Small intestine (tissue), 7 donors: ENCODE data around the gene GRIA2. TPM values are rescaled to one million over a fixed set of nuclear protein-coding genes. Genes with fewer than 3 reads are reported as not detected.

Experiments used
- DNase-seq, 2 donors: peaks; one replicate each; pipeline versions ENCODE4 v3.0.0 to v3.0.0-alpha.2; 2013
- FAIRE-seq: peaks from 2 replicates; lab custom pipeline; 2012; peaks lifted over from hg19 to GRCh38; lab: Jason Lieb, UNC
- H3K27ac ChIP-seq, 3 donors: one replicate each; pipeline ENCODE4 v1.5.1; 2013; ENCODE audit warnings: low read length in 2 of 3, mild to moderate bottlenecking in 2 of 3, control low read depth in 1 of 3, inconsistent platforms in 1 of 3, low read depth in 1 of 3, moderate library complexity in 1 of 3
- H3K27me3 ChIP-seq, 3 donors: one replicate each; pipeline ENCODE4 v1.6.1; 2013; ENCODE audit warnings: low read length in 3 of 3, inconsistent platforms in 1 of 3; ENCODE audit not compliant: control insufficient read depth in 3 of 3, insufficient read depth in 3 of 3
- H3K36me3 ChIP-seq, 3 donors: one replicate each; pipeline ENCODE4 v1.6.1; 2013; ENCODE audit warnings: low read length in 3 of 3, inconsistent platforms in 1 of 3, low read depth in 1 of 3, mild to moderate bottlenecking in 1 of 3, moderate library complexity in 1 of 3; ENCODE audit not compliant: control insufficient read depth in 3 of 3, insufficient read depth in 2 of 3
- H3K4me1 ChIP-seq, 3 donors: one replicate each; pipeline ENCODE4 v1.6.1; 2013; ENCODE audit warnings: low read length in 2 of 3, inconsistent platforms in 1 of 3, low read depth in 1 of 3, mild to moderate bottlenecking in 1 of 3, moderate library complexity in 1 of 3; ENCODE audit not compliant: control insufficient read depth in 3 of 3, insufficient read depth in 2 of 3
- H3K4me3 ChIP-seq, 3 donors: one replicate each; pipeline ENCODE4 v1.5.1; 2013; ENCODE audit warnings: low read length in 3 of 3, control low read depth in 1 of 3, inconsistent platforms in 1 of 3, low read depth in 1 of 3, mild to moderate bottlenecking in 1 of 3, moderate library complexity in 1 of 3
- H3K9me3 ChIP-seq, 2 donors: one replicate each; pipeline ENCODE4 v1.6.1; 2013; ENCODE audit warnings: low read depth in 1 of 2, low read length in 1 of 2; ENCODE audit not compliant: control insufficient read depth in 2 of 2, insufficient read depth in 1 of 2
- WGBS, 3 donors: extraction: QIAGEN DNeasy Blood & Tissue Kit; methylation state at CpG; one replicate each; pipeline ENCODE4 v1.1.7; 2013; 5-methylcytosine and 5-hydroxymethylcytosine counted together
- polyA plus RNA-seq, 4 donors: library from polyadenylated mRNA; stranded (reverse) in 3 of 4; unstranded in 1 of 4; fragments of 200-250 nt in 3 of 4; fragments of 120-200 nt in 1 of 4; gene quantifications; one replicate each; pipeline versions ENCODE4 v1.2.1 to v1.2.3, GENCODE V29; 2013
- donor health status: healthy with polysubstance abuse.
- donor health status: control.
- donor health status: control.
- donor health status: Bipolar disorder and iron deficiency.
- donor health status: healthy.

The GRIA2 gene
- polyA plus RNA-seq, 4 donors = 0.27 to 1.6 (median 0.40) TPM; not detected in 1

DNA sequence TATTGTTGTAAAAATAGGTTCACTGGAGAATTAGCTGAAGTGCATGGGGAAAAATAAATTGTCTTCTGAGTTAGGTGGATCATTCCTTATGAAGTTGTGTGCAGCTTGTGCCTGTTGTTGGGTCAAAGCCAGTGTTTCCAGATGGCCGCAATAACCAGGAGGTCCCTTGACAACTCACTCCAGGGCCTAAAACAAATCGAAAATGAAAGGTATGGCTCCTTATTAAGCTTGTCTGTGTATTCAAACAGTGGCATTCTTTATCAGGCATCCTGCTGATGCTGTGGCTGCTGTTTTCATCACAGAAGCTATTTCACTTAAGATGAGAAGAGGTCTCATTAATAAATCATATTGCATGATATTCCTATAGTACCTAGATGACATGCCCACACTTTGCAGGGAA is 80.2 kb downstream of the GRIA2 start:
- H3K27me3 ChIP-seq = no peaks in the 10 kb centered on the region
- no peak overlapping the region for H3K27ac ChIP-seq
- H3K36me3 ChIP-seq = no peaks in the 10 kb centered on the region
- FAIRE-seq = no peak
- H3K9me3 ChIP-seq = no peaks in the 10 kb centered on the region
- no peaks in the 10 kb centered on the region for H3K4me1 ChIP-seq
- DNase-seq = no peak
- WGBS, 3 donors = 53 to 67% (median 60%) methylated on average over 2 of the region's 2 CpGs
- H3K4me3 ChIP-seq = no peak overlapping the region

DNA sequence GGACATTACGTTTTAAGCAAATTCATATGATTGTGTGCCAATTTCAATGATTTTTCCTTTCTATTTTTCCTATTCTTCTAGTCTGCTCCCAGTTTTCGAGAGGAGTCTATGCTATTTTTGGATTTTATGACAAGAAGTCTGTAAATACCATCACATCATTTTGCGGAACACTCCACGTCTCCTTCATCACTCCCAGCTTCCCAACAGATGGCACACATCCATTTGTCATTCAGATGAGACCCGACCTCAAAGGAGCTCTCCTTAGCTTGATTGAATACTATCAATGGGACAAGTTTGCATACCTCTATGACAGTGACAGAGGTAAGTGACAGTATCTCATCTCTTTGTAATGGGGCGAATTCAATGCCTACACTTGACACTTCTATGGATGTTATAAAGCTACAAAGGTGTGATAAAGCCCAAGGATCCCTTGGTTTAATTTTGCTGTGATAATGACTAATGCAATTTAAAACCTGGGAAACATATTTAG is 83.0 kb downstream of the GRIA2 start:
- Histone ChIP-seq H3K27ac (no peak overlapping the region), H3K4me3 (no peak overlapping the region), H3K9me3 (no peaks in the 10 kb centered on the region), H3K36me3 (no peaks in the 10 kb centered on the region), H3K27me3 (no peaks in the 10 kb centered on the region), H3K4me1 (no peaks in the 10 kb centered on the region)
- 57 to 61% (median 58%) methylated on average over 6 of the region's 6 CpGs for WGBS, 3 donors
- DNase-seq (no peak), FAIRE-seq (no peak)

DNA sequence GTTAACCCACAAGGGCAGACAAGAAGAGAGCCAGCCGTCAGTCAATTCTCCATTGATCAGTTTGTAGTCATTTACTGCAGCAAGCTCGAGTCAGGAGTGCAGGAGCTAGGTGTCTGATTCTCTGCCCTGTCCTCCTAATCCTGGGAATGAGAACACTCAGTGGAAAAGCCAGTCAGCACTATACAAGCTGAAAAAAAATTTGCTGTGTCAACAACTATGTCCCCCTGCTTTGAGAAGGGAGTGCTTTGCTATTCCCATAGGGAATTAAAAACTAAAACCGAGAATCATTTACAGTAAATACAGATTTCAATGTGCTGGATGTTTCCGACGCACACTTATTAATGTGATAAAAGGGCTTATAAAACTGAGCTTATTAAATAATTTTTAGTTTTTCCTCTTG is 84.2 kb downstream of the GRIA2 start:
- H3K9me3 ChIP-seq = no peaks in the 10 kb centered on the region
- no peaks in the 10 kb centered on the region for H3K27me3 ChIP-seq
- H3K27ac ChIP-seq = no peak overlapping the region
- 61 to 76% (median 70%) methylated on average over 5 of the region's 5 CpGs for WGBS, 3 donors
- H3K4me1 ChIP-seq = no peaks in the 10 kb centered on the region
- no peaks in the 10 kb centered on the region for H3K36me3 ChIP-seq
- no peak for DNase-seq
- FAIRE-seq = no peak
- H3K4me3 ChIP-seq = no peak overlapping the region

DNA sequence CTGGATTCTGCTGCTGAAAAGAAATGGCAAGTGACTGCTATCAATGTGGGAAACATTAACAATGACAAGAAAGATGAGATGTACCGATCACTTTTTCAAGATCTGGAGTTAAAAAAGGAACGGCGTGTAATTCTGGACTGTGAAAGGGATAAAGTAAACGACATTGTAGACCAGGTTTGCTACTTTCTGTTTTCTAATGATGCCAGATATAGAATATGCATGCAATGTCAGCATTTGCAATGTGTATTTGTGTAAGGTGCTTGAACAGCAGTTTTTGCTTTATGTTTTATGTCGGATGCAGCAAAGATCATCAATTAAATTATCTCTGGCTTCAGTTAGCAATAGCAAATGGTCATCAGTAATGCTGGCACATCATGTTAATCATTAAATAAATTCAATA is 92.2 kb downstream of the GRIA2 start:
- 59 to 67% (median 60%) methylated on average over 5 of the region's 5 CpGs for WGBS, 3 donors
- no peak for FAIRE-seq

DNA sequence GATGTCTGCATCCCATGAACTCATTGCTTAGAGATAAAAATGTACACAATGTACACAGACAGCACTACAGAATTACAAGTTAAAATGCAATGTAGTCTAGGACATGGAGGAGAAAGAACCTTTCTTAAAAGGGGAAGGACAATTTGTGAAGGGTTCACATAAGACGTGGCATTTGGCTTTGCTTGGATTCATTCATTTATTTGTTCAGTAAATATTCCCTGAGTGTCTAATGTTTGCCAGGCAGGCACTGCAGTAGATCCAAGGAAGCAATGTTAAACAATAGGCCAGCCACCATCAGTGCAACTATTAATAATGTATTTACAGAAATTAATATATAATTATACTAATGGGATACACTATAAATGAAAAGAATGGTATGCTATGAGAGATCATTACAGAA is 94.4 kb downstream of the GRIA2 start:
- 23 to 56% (median 28%) methylated on average over 1 of the region's 1 CpG for WGBS, 3 donors
- no peak for DNase-seq
- FAIRE-seq = no peak
- no peak overlapping the region for H3K4me3 ChIP-seq
- H3K27me3 ChIP-seq = no peaks in the 10 kb centered on the region
- H3K36me3 ChIP-seq = no peaks in the 10 kb centered on the region
- H3K27ac ChIP-seq = no peak overlapping the region
- H3K4me1 ChIP-seq = no peaks in the 10 kb centered on the region
- no peaks in the 10 kb centered on the region for H3K9me3 ChIP-seq

More for the DNA sequence above, 92.2 kb downstream of the GRIA2 start:
- Histone ChIP-seq H3K4me1 (no peaks in the 10 kb centered on the region), H3K27ac (no peak overlapping the region), H3K27me3 (no peaks in the 10 kb centered on the region), H3K36me3 (no peaks in the 10 kb centered on the region), H3K4me3 (no peak overlapping the region), H3K9me3 (no peaks in the 10 kb centered on the region)
- no peak for DNase-seq

DNA sequence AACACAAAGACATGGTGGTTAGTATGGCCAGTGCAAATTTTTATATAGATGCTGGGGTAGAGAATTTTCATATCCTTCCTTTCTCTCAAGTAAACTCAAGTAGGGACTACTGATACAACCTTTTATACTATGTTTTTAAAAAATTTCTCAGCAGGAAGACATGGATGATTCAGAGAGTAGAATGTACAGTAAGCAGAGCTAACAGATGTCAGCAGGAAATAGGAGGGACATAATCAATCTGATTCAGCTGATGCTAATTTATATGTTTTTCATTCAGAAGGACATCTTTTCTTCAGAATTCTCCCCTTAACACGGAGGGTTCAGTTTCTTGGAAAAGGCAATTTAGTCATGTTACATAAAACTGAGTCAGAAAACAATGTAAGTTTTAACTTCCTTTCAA is 95.4 kb downstream of the GRIA2 start:
- WGBS, 3 donors = 48 to 55% (median 50%) methylated on average over 1 of the region's 1 CpG
- Histone ChIP-seq H3K4me1 (no peaks in the 10 kb centered on the region), H3K27ac (no peak overlapping the region), H3K36me3 (no peaks in the 10 kb centered on the region), H3K9me3 (no peaks in the 10 kb centered on the region), H3K27me3 (no peaks in the 10 kb centered on the region), H3K4me3 (no peak overlapping the region)
- FAIRE-seq (no peak), DNase-seq (no peak)

DNA sequence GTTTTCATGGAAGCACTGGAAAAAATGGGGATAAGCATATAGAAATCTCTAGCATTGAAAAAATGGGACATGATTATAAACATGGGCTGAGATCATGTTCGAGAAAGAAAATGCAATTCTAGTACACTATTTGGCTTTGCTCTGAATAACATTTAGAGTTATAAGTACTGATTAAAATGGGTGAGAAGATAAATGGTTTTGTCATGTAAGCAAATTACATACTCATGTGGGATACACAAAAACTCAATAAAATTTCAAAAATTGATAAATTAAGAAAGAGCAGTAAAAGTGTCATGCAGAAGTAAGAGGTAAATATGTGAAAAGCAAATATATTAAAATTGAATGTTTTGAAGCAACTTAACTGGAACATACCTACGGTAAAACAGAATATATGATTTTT is 99.6 kb downstream of the GRIA2 start:
- no peaks in the 10 kb centered on the region for H3K4me1 ChIP-seq
- H3K27me3 ChIP-seq = no peaks in the 10 kb centered on the region
- no peaks in the 10 kb centered on the region for H3K36me3 ChIP-seq
- no peaks in the 10 kb centered on the region for H3K9me3 ChIP-seq
- WGBS, 3 donors = 79 to 85% (median 79%) methylated on average over 2 of the region's 2 CpGs
- no peak overlapping the region for H3K4me3 ChIP-seq
- DNase-seq = no peak
- no peak overlapping the region for H3K27ac ChIP-seq
- FAIRE-seq = no peak

DNA sequence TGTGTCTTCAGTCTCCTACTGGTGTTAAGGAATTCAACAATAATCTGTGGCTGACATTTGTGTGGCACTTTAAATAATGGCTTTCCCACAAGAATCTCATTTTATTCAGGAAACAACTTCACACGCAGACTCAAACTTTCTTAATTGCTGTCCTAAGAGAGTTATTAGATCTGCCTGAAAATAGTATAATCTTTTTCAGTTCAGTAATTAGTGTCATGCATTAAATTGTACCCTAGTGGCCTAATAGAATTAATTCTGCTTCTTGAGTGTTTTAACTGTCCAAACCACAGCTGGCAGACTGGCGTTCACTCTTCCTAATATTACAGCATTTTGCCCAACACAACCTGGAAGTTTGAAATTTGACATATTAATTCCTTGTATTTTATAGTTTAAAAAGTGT is 107.1 kb downstream of the GRIA2 start:
- DNase-seq (no peak), FAIRE-seq (no peak)
- no peak overlapping the region for H3K27ac ChIP-seq
- no peaks in the 10 kb centered on the region for H3K9me3 ChIP-seq
- no peaks in the 10 kb centered on the region for H3K36me3 ChIP-seq
- H3K4me3 ChIP-seq = no peak overlapping the region
- no peaks in the 10 kb centered on the region for H3K4me1 ChIP-seq
- 71 to 77% (median 73%) methylated on average over 2 of the region's 2 CpGs for WGBS, 3 donors
- no peaks in the 10 kb centered on the region for H3K27me3 ChIP-seq

DNA sequence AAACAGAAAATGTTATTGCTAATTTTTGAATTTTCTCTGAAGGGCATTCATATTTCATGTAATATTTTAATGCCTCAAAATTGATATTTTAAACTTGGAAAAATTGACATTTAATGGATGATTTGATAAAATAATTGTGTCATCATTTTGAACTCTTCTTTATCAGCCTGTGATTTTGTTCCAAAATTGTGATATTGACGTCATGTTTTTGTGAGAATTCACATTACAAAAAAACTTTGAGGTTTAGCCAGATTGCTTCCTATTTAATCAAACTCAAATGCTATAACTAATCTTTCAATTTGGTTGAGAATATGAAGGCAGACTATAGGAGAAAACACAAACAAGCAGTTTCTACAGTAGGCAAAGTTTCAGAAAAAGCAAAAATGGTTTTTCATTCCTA is 137.4 kb downstream of the GRIA2 start:
- Histone ChIP-seq H3K27me3 (no peaks in the 10 kb centered on the region), H3K36me3 (no peaks in the 10 kb centered on the region), H3K27ac (no peak overlapping the region), H3K9me3 (no peaks in the 10 kb centered on the region), H3K4me1 (no peaks in the 10 kb centered on the region), H3K4me3 (no peak overlapping the region)
- DNase-seq = no peak
- no peak for FAIRE-seq
- 81 to 88% (median 84%) methylated on average over 1 of the region's 1 CpG for WGBS, 3 donors
